K562 (cell line): ENCODE measurements around the gene RNASEH2A. TPM values are rescaled to one million over a fixed set of nuclear protein-coding genes. Genes with fewer than 3 reads are reported as not detected.
A peak's percentile ranks its signal among the peaks of the same experiment; 100 is the strongest.

ENCODE experiments used
- CBX2 ChIP-seq: fragments of 200-600 bp; sonication (generic); IDR thresholded peaks from one replicate; pipeline ENCODE4 v1.6.1; 2012; ENCODE audit warnings: mild to moderate bottlenecking, low read length, inconsistent platforms; ENCODE audit not compliant: insufficient read depth, poor library complexity, severe bottlenecking
- FOXK2 ChIP-seq, 2 experiments: fragments of 450-650 bp; IDR thresholded peaks in 1 of 2; conservative IDR thresholded peaks in 1 of 2; 2 replicates each; pipeline ENCODE4 v1.6.1; 2016; ENCODE audit warnings: low read depth in 2 of 2, mild to moderate bottlenecking in 1 of 2
- GATAD2A ChIP-seq: fragments of 450-650 bp; IDR thresholded peaks from 2 replicates; pipeline ENCODE4 v1.6.1; 2017
- GATAD2B ChIP-seq: fragments of 450-650 bp; IDR thresholded peaks from 2 replicates; pipeline ENCODE4 v1.6.1; 2017; ENCODE audit warnings: mild to moderate bottlenecking, borderline replicate concordance
- HMBOX1 ChIP-seq: sonication (generic); IDR thresholded peaks from 2 replicates; pipeline ENCODE4 v1.6.1; 2016
- NR0B1 ChIP-seq: fragments of 450-650 bp; IDR thresholded peaks from one replicate; pipeline ENCODE4 v1.6.1; 2018; ENCODE audit warnings: mild to moderate bottlenecking, moderate library complexity; ENCODE audit not compliant: partially characterized antibody
- PHB ChIP-seq: fragments of 250-450 bp; sonication (Bioruptor Pico); IDR thresholded peaks from 2 replicates; pipeline ENCODE4 v1.5.0; 2021
- SIN3A ChIP-seq, 2 experiments: fragments of 150-350 bp in 1 of 2; IDR thresholded peaks; 2 replicates each; pipeline ENCODE4 v1.6.1; 2011 to 2016; ENCODE audit warnings: borderline replicate concordance in 2 of 2, low read depth in 2 of 2, low read length in 2 of 2, mild to moderate bottlenecking in 2 of 2, moderate library complexity in 2 of 2; ENCODE audit not compliant: control insufficient read depth in 1 of 2
- TCF3 ChIP-seq: sonication (generic); formaldehyde crosslinking; IDR thresholded peaks from 2 replicates; pipeline ENCODE4 v1.4.0; 2020; ENCODE audit warnings: mild to moderate bottlenecking, missing genetic modification reagents
- ZNF133 ChIP-seq: fragments of 250-450 bp; sonication (Bioruptor Pico); IDR thresholded peaks from 2 replicates; pipeline ENCODE4 v1.4.0; 2020; ENCODE audit warnings: mild to moderate bottlenecking
- ZNF24 ChIP-seq: fragments of 450-650 bp; IDR thresholded peaks from 2 replicates; pipeline ENCODE4 v1.6.1; 2016
- ZNF609 ChIP-seq: sonication (generic); formaldehyde crosslinking; IDR thresholded peaks from 2 replicates; pipeline ENCODE4 v1.8.1; 2023; ENCODE audit warnings: missing genetic modification reagents, mild to moderate bottlenecking, borderline replicate concordance
- ZNF696 ChIP-seq: fragments of 250-450 bp; sonication (Bioruptor Pico); conservative IDR thresholded peaks from 2 replicates; pipeline ENCODE4 v1.4.0; 2020; ENCODE audit warnings: mild to moderate bottlenecking, moderate library complexity
- ZNF764 ChIP-seq: fragments of 250-450 bp; sonication (Bioruptor Pico); IDR thresholded peaks from 2 replicates; pipeline ENCODE4 v1.4.0; 2020; ENCODE audit warnings: low read depth, mild to moderate bottlenecking, moderate library complexity
- polyA plus RNA-seq, 8 experiments: library from polyadenylated mRNA; depleted of rRNA in 4 of 8; stranded (reverse) in 5 of 8; unstranded in 3 of 8; fragments of >200 nt; fragmentation: Nextera tagmentation in 2 of 8; fragmentation: Illumina TruSeq in 1 of 8; extraction: Ambion mirVana in 2 of 8; extraction: Trizol in 1 of 8; gene quantifications; 2 replicates each; pipeline versions ENCODE4 v1.2.1 to v1.2.3, GENCODE V29; 2011 to 2014; ENCODE audit warnings: inconsistent platforms in 1 of 8, missing spikeins in 1 of 8
- total RNA-seq, 7 experiments: library from RNA; depleted of rRNA in 6 of 7; stranded (reverse); fragments of >200 nt in 6 of 7; fragmentation: Illumina TruSeq in 2 of 7; extraction: Trizol in 2 of 7; gene quantifications; 2 replicates each; pipeline versions ENCODE4 v1.2.1 to v1.2.3, GENCODE V29; 2011 to 2021; ENCODE audit warnings: low replicate concordance in 1 of 7
- TF ChIP-seq, protein P1 (sequence below): fragments of 450-650 bp; formaldehyde crosslinking; IDR thresholded peaks from 2 replicates; pipeline ENCODE4 v1.4.0; 2020; ENCODE audit warnings: mild to moderate bottlenecking, moderate library complexity
- TF ChIP-seq, protein P2 (sequence below), 2 experiments: IDR thresholded peaks; 2 replicates each; pipeline ENCODE4 v1.6.1; 2012; ENCODE audit warnings: improper control_type of control experiment in 2 of 2, low read depth in 2 of 2, low read length in 2 of 2, borderline replicate concordance in 1 of 2

The RNASEH2A gene
- total and polyA plus RNA-seq, 9 of the 15 experiments (the other 6 are each of a cell fraction or from before 2014, with no cell fraction given) = 22.3 to 78.0 (median 61.7) TPM

- TF ChIP-seq SIN3A (IDR thresholded peaks at IDR 0.05; ENCODE audit: borderline replicate concordance in 2 of 2, control insufficient read depth in 1 of 2, low read depth in 2 of 2, low read length in 2 of 2) = peak; percentile 45 to 59; a peak in 1 of 4 replicates
- no peak for TF ChIP-seq PHB (CRISPR knock-in tag)
- no peak; the same call in 1 of the 2 replicates for TF ChIP-seq GATAD2B
- no peak for TF ChIP-seq NR0B1
- TF ChIP-seq ZNF24 = no peak; the same call in 1 of the 2 replicates
- no peak for TF ChIP-seq GATAD2A
- TF ChIP-seq HMBOX1 = no peak
- TF ChIP-seq CBX2 = no peak
- TF ChIP-seq, protein P1, sequence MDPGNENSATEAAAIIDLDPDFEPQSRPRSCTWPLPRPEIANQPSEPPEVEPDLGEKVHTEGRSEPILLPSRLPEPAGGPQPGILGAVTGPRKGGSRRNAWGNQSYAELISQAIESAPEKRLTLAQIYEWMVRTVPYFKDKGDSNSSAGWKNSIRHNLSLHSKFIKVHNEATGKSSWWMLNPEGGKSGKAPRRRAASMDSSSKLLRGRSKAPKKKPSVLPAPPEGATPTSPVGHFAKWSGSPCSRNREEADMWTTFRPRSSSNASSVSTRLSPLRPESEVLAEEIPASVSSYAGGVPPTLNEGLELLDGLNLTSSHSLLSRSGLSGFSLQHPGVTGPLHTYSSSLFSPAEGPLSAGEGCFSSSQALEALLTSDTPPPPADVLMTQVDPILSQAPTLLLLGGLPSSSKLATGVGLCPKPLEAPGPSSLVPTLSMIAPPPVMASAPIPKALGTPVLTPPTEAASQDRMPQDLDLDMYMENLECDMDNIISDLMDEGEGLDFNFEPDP = no peak
- no peak for TF ChIP-seq TCF3 (CRISPR knock-in tag)
- no peak for TF ChIP-seq ZNF764
- no peak for TF ChIP-seq ZNF133 (CRISPR knock-in tag)
- TF ChIP-seq, protein P2, sequence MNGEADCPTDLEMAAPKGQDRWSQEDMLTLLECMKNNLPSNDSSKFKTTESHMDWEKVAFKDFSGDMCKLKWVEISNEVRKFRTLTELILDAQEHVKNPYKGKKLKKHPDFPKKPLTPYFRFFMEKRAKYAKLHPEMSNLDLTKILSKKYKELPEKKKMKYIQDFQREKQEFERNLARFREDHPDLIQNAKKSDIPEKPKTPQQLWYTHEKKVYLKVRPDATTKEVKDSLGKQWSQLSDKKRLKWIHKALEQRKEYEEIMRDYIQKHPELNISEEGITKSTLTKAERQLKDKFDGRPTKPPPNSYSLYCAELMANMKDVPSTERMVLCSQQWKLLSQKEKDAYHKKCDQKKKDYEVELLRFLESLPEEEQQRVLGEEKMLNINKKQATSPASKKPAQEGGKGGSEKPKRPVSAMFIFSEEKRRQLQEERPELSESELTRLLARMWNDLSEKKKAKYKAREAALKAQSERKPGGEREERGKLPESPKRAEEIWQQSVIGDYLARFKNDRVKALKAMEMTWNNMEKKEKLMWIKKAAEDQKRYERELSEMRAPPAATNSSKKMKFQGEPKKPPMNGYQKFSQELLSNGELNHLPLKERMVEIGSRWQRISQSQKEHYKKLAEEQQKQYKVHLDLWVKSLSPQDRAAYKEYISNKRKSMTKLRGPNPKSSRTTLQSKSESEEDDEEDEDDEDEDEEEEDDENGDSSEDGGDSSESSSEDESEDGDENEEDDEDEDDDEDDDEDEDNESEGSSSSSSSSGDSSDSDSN (IDR thresholded peaks at IDR 0.05; ENCODE audit: borderline replicate concordance in 1 of 2, low read depth in 2 of 2, low read length in 2 of 2) = no peak
- no peak for TF ChIP-seq ZNF696 (CRISPR knock-in tag)
- no peak for TF ChIP-seq ZNF609
- no peak for TF ChIP-seq FOXK2 (conservative IDR thresholded peaks at IDR 0.05 in 1 of 2, IDR thresholded peaks at IDR 0.05 in 1 of 2; ENCODE audit: low read depth in 2 of 2)
These were observed 31.9 kb downstream of the RNASEH2A start, which contains the start of gene MAST1 (continued) for GRCh38 chr19:12838182-12838885.
